HepG2 (cell line): ENCODE data around the gene LHPP. TPM values are rescaled to one million over a fixed set of nuclear protein-coding genes. Genes with fewer than 3 reads are reported as not detected.

Experiments used
- ATAC-seq: fragments of 200-7000 bp; cut with Tn5 transposase; 3 replicates; pipeline ENCODE4 v1.9.1; 2020; ENCODE audit warnings: mild to moderate bottlenecking, moderate library complexity
- BruUV-seq: library from RNA; stranded (reverse); fragments of 400-500 nt; replicated peaks from 2 replicates; lab custom pipeline; 2021; lab: Mats Ljungman, UMichigan
- CTCF ChIA-PET: fragments of 300-600 bp; formaldehyde crosslinking; extraction: SDS; loops from one replicate; lab custom pipeline; 2021; ENCODE audit warnings: low total read pairs, inconsistent platforms, low intra/inter-chr PET ratio; lab: Yijun Ruan, JAX
- POLR2A ChIA-PET: fragments of 350-600 bp; sonication (Branson Sonifier 250); formaldehyde crosslinking; loops from one replicate; lab custom pipeline; 2020; ENCODE audit warnings: antibody characterized with exemption, inconsistent platforms; lab: Yijun Ruan, JAX
- DNase-seq: peaks from one replicate; pipeline ENCODE4 v3.0.0-alpha.2; 2015; ENCODE audit warnings: low spot score
- FAIRE-seq: peaks from 3 replicates; lab custom pipeline; 2011; peaks lifted over from hg19 to GRCh38; lab: Jason Lieb, UNC
- H2AFZ ChIP-seq: one replicate; pipeline ENCODE4 v1.6.1; 2011; ENCODE audit warnings: low read length, inconsistent platforms
- H3K27ac ChIP-seq: fragments of 300-600 bp; 3 replicates; pipeline ENCODE4 v1.8.0; 2011; ENCODE audit warnings: mixed run types, mild to moderate bottlenecking, mixed read lengths, low read length, inconsistent platforms; ENCODE audit not compliant: insufficient read depth; ENCODE audit errors: extremely low read length
- H3K27me3 ChIP-seq, 2 experiments: fragments of 200-600 bp in 1 of 2; 2 replicates in 1 of 2; 3 replicates in 1 of 2; pipeline versions ENCODE4 v1.6.0 to v1.8.0; 2011; ENCODE audit warnings: low read length in 2 of 2, mild to moderate bottlenecking in 2 of 2, moderate library complexity in 2 of 2, inconsistent platforms in 1 of 2; ENCODE audit not compliant: insufficient read depth in 2 of 2, control insufficient read depth in 1 of 2
- H3K36me3 ChIP-seq, 2 experiments: fragments of 200-600 bp in 1 of 2; replicated peaks in 1 of 2; 2 replicates in 1 of 2; 3 replicates in 1 of 2; pipeline versions ENCODE4 v1.5.1 to v1.8.0; 2011; ENCODE audit warnings: low read length in 2 of 2, inconsistent platforms in 1 of 2; ENCODE audit not compliant: insufficient read depth in 2 of 2, control insufficient read depth in 1 of 2
- H3K4me1 ChIP-seq: 2 replicates; pipeline ENCODE4 v1.5.1; 2012; ENCODE audit warnings: low read length, inconsistent platforms; ENCODE audit not compliant: insufficient read depth
- H3K4me2 ChIP-seq: 2 replicates; pipeline ENCODE4 v1.6.0; 2011; ENCODE audit warnings: low read depth, low read length, inconsistent platforms
- H3K4me3 ChIP-seq, 3 experiments: fragments of 200-600 bp in 1 of 3; sonication (generic), shearing (Covaris generic) in 1 of 3; replicated peaks in 1 of 3; 2 replicates each; pipeline ENCODE4 v1.5.1; 2011 to 2016; ENCODE audit warnings: low read length in 3 of 3, inconsistent platforms in 2 of 3, low read depth in 2 of 3, mild to moderate bottlenecking in 2 of 3, control low read depth in 1 of 3, mixed read lengths in 1 of 3; ENCODE audit not compliant: insufficient read depth in 1 of 3
- H3K79me2 ChIP-seq: one replicate; pipeline ENCODE4 v1.6.1; 2011; ENCODE audit warnings: low read length, inconsistent platforms; ENCODE audit not compliant: insufficient read depth
- H3K9ac ChIP-seq: 2 replicates; pipeline ENCODE4 v1.6.0; 2011; ENCODE audit warnings: mild to moderate bottlenecking, low read depth, low read length, inconsistent platforms; ENCODE audit not compliant: insufficient read depth
- H3K9me3 ChIP-seq: 2 replicates; pipeline ENCODE4 v1.5.1; 2012; ENCODE audit warnings: mild to moderate bottlenecking, low read length
- H4K20me1 ChIP-seq: 2 replicates; pipeline ENCODE4 v1.6.0; 2011; ENCODE audit warnings: inconsistent platforms, mild to moderate bottlenecking, low read length, moderate library complexity; ENCODE audit not compliant: insufficient read depth
- BCLAF1 ChIP-seq: fragments of 450-650 bp; IDR thresholded peaks from 2 replicates; pipeline ENCODE4 v1.6.1; 2017; ENCODE audit warnings: mild to moderate bottlenecking
- IRF1 ChIP-seq: sonication (generic); formaldehyde crosslinking; IDR thresholded peaks from 2 replicates; pipeline ENCODE4 v1.4.0; 2020; ENCODE audit warnings: low read depth, mild to moderate bottlenecking, missing genetic modification reagents
- PLRG1 ChIP-seq: fragments of 450-650 bp; conservative IDR thresholded peaks from 2 replicates; pipeline ENCODE4 v1.6.1; 2016
- SIN3A ChIP-seq: IDR thresholded peaks from 2 replicates; pipeline ENCODE4 v1.6.1; 2011; ENCODE audit warnings: low read depth, mild to moderate bottlenecking, control low read depth, low read length, borderline replicate concordance
- ZNF160 ChIP-seq: sonication (generic); formaldehyde crosslinking; IDR thresholded peaks from 2 replicates; pipeline ENCODE4 v1.8.0; 2022; ENCODE audit warnings: mild to moderate bottlenecking, inconsistent platforms, missing genetic modification reagents
- ZNF18 ChIP-seq: sonication (generic); formaldehyde crosslinking; IDR thresholded peaks from 2 replicates; pipeline ENCODE4 v1.8.0; 2022; ENCODE audit warnings: mild to moderate bottlenecking, missing genetic modification reagents; ENCODE audit not compliant: insufficient replicate concordance
- ZNF431 ChIP-seq: sonication (generic); formaldehyde crosslinking; IDR thresholded peaks from 2 replicates; pipeline ENCODE4 v1.9.0; 2022; ENCODE audit warnings: missing genetic modification reagents, low read depth, mild to moderate bottlenecking, borderline replicate concordance
- ZNF510 ChIP-seq: sonication (generic); formaldehyde crosslinking; IDR thresholded peaks from 2 replicates; pipeline ENCODE4 v1.4.0; 2020; ENCODE audit warnings: low read depth, mild to moderate bottlenecking, missing genetic modification reagents
- ZNF580 ChIP-seq: IDR thresholded peaks from 2 replicates; pipeline ENCODE4 v1.6.1; 2016; ENCODE audit warnings: low read depth, borderline replicate concordance
- WGBS: methylation state at CpG from one replicate; pipeline ENCODE4 v1.1.6; 2017; ENCODE audit warnings: low lambda C conversion rate; 5-methylcytosine and 5-hydroxymethylcytosine counted together
- in situ Hi-C: cut with HindIII; loops from 2 replicates; pipeline ENCODE4 v1.10.0; 2017; ENCODE audit warnings: low pct_unique_long_range_greater_than_20kb; ENCODE audit not compliant: extremely low pct_ligation_motif_present
- intact Hi-C: fragments of 100-400 bp; cut with micrococcal nuclease; formaldehyde crosslinking; loops from one replicate; pipeline ENCODE4 v1.10.0; 2022; ENCODE audit not compliant: unreplicated experiment
- polyA plus RNA-seq, 8 experiments: library from polyadenylated mRNA; depleted of rRNA in 3 of 8; stranded (reverse) in 7 of 8; unstranded in 1 of 8; fragments of >200 nt; fragmentation: Illumina TruSeq in 4 of 8; extraction: Trizol in 4 of 8; gene quantifications; 2 replicates each; pipeline versions ENCODE4 v1.2.1 to v1.2.3, GENCODE V29; 2011 to 2016; ENCODE audit warnings: low read depth in 4 of 8, missing spikeins in 1 of 8, mixed read lengths in 1 of 8; ENCODE audit not compliant: insufficient read depth in 1 of 8
- total RNA-seq, 5 experiments: library from RNA; depleted of rRNA; stranded (reverse); fragments of >200 nt; fragmentation: Illumina TruSeq; extraction: Trizol; gene quantifications; 2 replicates each; pipeline ENCODE4 v1.2.3, GENCODE V29; 2016; ENCODE audit warnings: low read depth in 1 of 5

Gene LHPP
- total and polyA plus RNA-seq, 2 of the 13 experiments (the other 11 are each of a cell fraction or from before 2014, with no cell fraction given), result 5.2 to 13.1 TPM

DNA sequence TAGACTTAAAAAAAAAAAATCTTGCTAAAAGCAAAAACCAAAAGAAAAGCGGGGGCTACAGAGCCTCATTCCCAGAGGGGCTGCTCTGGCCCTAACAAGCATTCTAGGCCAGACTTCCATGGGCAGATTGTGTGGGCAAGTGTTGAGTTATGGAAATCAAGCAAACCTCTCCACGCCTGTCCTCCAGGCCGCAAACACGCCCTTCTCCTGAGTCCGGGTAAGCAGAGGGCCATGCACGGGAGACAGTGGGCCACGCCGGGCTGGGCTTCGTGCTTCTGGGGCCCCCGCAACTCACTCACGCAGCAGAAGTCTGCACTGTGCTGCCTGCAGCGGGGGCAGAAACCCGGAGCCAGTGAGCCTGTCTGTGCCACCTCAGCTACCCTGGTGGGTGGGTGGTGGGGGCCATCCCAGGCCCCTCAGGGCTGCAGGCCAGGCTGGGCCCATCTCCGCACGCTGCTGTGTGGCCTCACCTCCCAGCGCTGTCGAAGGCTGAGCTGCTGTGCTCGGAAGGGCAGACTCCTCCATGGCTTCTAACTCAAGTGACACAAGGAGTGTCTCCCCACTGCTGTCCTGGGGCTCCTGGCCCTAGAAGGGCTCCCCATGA is 156.9 kb downstream of the LHPP start:
- Histone ChIP-seq H3K9ac (no peak overlapping the region), H3K9me3 (no peaks in the 10 kb centered on the region), H3K4me3 (no peak overlapping the region), H3K36me3 (peaks cover 10 to 17% of the 10 kb centered on the region in 2 experiments; a peak in 4 of 5 replicates), H3K4me2 (no peak overlapping the region), H3K4me1 (no peaks in the 10 kb centered on the region), H3K79me2 (no peaks in the 10 kb centered on the region), H2AFZ (no peak overlapping the region), H3K27ac (no peak overlapping the region), H3K27me3 (no peaks in the 10 kb centered on the region), H4K20me1 (no peaks in the 10 kb centered on the region)
- in situ Hi-C loops (no loop called here), intact Hi-C loops (no loop called here)
- FAIRE-seq, result no peak
- WGBS, result 99% methylated on average over 12 of the region's 18 CpGs
- no TSS peak for BruUV-seq
- TF ChIP-seq ZNF580 (CRISPR knock-in tag), result no peak
- no peak for TF ChIP-seq SIN3A
- TF ChIP-seq PLRG1, result no peak
- no peak for TF ChIP-seq ZNF160 (CRISPR knock-in tag)
- POLR2A ChIA-PET, result no interaction called here
- DNase-seq, result no peak
- CTCF ChIA-PET, result no interaction called here
- no peak for ATAC-seq

DNA sequence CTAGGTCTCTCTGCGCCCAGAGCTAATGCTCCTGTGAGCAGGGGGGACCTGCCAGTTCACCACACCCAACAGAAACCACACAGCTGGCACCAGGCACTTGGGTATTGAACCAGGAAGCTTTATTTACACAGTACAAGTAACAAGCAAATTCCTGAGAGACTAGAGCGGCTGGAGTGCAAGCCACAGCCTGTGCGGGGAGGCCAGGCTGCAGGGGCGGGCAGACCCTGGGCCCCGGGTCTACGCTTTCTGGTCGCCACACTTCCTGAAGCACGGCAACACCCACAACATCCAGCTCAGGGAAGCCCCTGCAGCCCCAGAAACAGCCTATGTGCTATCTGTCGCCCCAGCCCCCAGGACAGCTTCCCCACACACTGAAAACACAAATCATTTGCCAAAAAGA is 157.6 kb downstream of the LHPP start:
- in situ Hi-C loops, result no loop called here
- TF ChIP-seq ZNF18 (CRISPR knock-in tag) (no peak), IRF1 (no peak), ZNF510 (CRISPR knock-in tag) (no peak), BCLAF1 (no peak), ZNF431 (CRISPR knock-in tag) (no peak)
- TF ChIP-seq, all 625 proteins: peak for 0
- intact Hi-C loops, result no loop called here

More for the DNA sequence above, 157.6 kb downstream of the LHPP start:
- Histone ChIP-seq H3K4me2 (no peak overlapping the region), H2AFZ (no peak overlapping the region), H3K79me2 (no peaks in the 10 kb centered on the region), H3K27me3 (no peaks in the 10 kb centered on the region), H3K4me1 (no peaks in the 10 kb centered on the region), H3K27ac (no peak overlapping the region), H3K9ac (no peak overlapping the region), H3K4me3 (no peak overlapping the region), H3K36me3 (peaks cover 10 to 17% of the 10 kb centered on the region in 2 experiments; a peak in 4 of 5 replicates), H3K9me3 (no peaks in the 10 kb centered on the region), H4K20me1 (no peaks in the 10 kb centered on the region)
- ATAC-seq (no peak), DNase-seq (no peak), FAIRE-seq (no peak)
- WGBS, result 90% methylated on average over 2 of the region's 9 CpGs
- POLR2A ChIA-PET, result no interaction called here
- CTCF ChIA-PET, result no interaction called here
- BruUV-seq, result no TSS peak
